RWPE1 (cell line): ENCODE results near the gene MON2.

Experiments used
- CTCF ChIA-PET: fragments of 350-600 bp; sonication (Branson Sonifier 250); formaldehyde crosslinking; extraction: SDS; loops from one replicate; lab custom pipeline; 2021; lab: Yijun Ruan, JAX
- POLR2A ChIA-PET: fragments of 400-600 bp; formaldehyde crosslinking; extraction: SDS; loops from one replicate; lab custom pipeline; 2020; ENCODE audit warnings: antibody characterized with exemption; ENCODE audit not compliant: low non-redundant PET; lab: Yijun Ruan, JAX
- DNase-seq: peaks from one replicate; pipeline ENCODE4 v3.0.0; 2012; ENCODE audit warnings: low spot score
- H3K27ac ChIP-seq: fragments of 450-650 bp; 2 replicates; pipeline ENCODE4 v1.5.1; 2017
- CTCF ChIP-seq: fragments of 450-650 bp; conservative IDR thresholded peaks from 2 replicates; pipeline ENCODE4 v1.5.1; 2017; ENCODE audit warnings: low read depth, mild to moderate bottlenecking

MON2 gene

GRCh38 chr12:62618930-62619329, 152.3 kb downstream of the MON2 start:
- ChIA-PET POLR2A (no interaction called here), CTCF (interaction anchor here (0.6 to 1.2 kb wide), 3 partner anchors 16 to 441 kb away, joined by 3 to 4 read pairs (median 3); no protein-coding TSS in a partner anchor)
- DNase-seq = no peak
- no peak for TF ChIP-seq CTCF
- no peak overlapping the region for H3K27ac ChIP-seq

GRCh38 chr12:62621101-62621638, 154.5 kb downstream of the MON2 start:
- TF ChIP-seq CTCF = no peak
- POLR2A ChIA-PET = no interaction called here
- H3K27ac ChIP-seq = no peak overlapping the region
- CTCF ChIA-PET = interaction anchor here (0.7 kb wide), 1 partner anchor 1161 kb away, joined by 4 read pairs; no protein-coding TSS in a partner anchor
- DNase-seq = no peak

- POLR2A ChIA-PET = no interaction called here
- TF ChIP-seq CTCF = no peak
- no peak overlapping the region for H3K27ac ChIP-seq
- no peak for DNase-seq
- CTCF ChIA-PET = interaction anchor here (0.6 kb wide), 1 partner anchor 73 kb away, joined by 5 read pairs; no protein-coding TSS in a partner anchor
These were observed 155.6 kb downstream of the MON2 start for GRCh38 chr12:62622177-62622576.

GRCh38 chr12:62625228-62625627, 158.6 kb downstream of the MON2 start:
- no peak overlapping the region for H3K27ac ChIP-seq
- ChIA-PET POLR2A (no interaction called here), CTCF (interaction anchor here (0.6 to 0.9 kb wide), 2 partner anchors 22 to 93 kb away, joined by 3 to 8 read pairs; no protein-coding TSS in a partner anchor)
- TF ChIP-seq CTCF = no peak
- DNase-seq = no peak

- ChIA-PET CTCF (interaction anchor here (0.6 kb wide), 1 partner anchor 428 kb away, joined by 3 read pairs; no protein-coding TSS in a partner anchor), POLR2A (no interaction called here)
- TF ChIP-seq CTCF = no peak
- H3K27ac ChIP-seq = no peak overlapping the region
- DNase-seq = no peak
These were observed 160.6 kb downstream of the MON2 start for GRCh38 chr12:62627181-62627580.

GRCh38 chr12:62629413-62629812, 162.8 kb downstream of the MON2 start:
- TF ChIP-seq CTCF = no peak
- CTCF ChIA-PET = no interaction called here
- DNase-seq = no peak
- no peak overlapping the region for H3K27ac ChIP-seq
- POLR2A ChIA-PET = no interaction called here
